ENCODE results near the gene ZSCAN12. TPM values are rescaled to one million over a fixed set of nuclear protein-coding genes. Genes with fewer than 3 reads are reported as not detected.
"Not testable (repeated sequence)": the region's sequence is repeated elsewhere in the genome, so short reads cannot be mapped to it uniquely, and the experiment has no call there.

The ZSCAN12 gene
- polyA plus RNA-seq, 6 donors from 2014 or later, result 2.3 to 6.3 (median 3.8) TPM

GRCh38 chr6:28423546-28423945, 24.0 kb upstream of the ZSCAN12 start:
- Mint-ChIP-seq H3K4me1 (peaks cover 0 to 5% (median 3%) of the 10 kb centered on the region in 3 donors), H3K4me3 (no peak overlapping the region), H3K9me3 (peaks cover 0 to 7% (median 0%) of the 10 kb centered on the region in 7 donors), H3K36me3 (peaks cover 4 to 8% of the 10 kb centered on the region in 2 donors), H3K27me3 (peaks cover 7 to 29% (median 10%) of the 10 kb centered on the region in 3 donors), H3K27ac (no peak overlapping the region)
- DNase-seq (no peak), ATAC-seq (ENCODE audit: low read depth in 2 of 2) (no peak)

- H3K27ac Mint-ChIP-seq, result no peak overlapping the region
- H3K9me3 Mint-ChIP-seq, result peaks cover 0 to 11% (median 0%) of the 10 kb centered on the region in 7 donors
- no peak for ATAC-seq (ENCODE audit: low read depth in 2 of 2)
- DNase-seq, result no peak
- no peak overlapping the region for H3K4me3 Mint-ChIP-seq
- peaks cover 37 to 43% (median 42%) of the 10 kb centered on the region in 3 donors for H3K27me3 Mint-ChIP-seq
- no peaks in the 10 kb centered on the region for H3K36me3 Mint-ChIP-seq
- H3K4me1 Mint-ChIP-seq, result no peaks in the 10 kb centered on the region
Measured at GRCh38 chr6:28413681-28414080, 14.1 kb upstream of the ZSCAN12 start.

DNA sequence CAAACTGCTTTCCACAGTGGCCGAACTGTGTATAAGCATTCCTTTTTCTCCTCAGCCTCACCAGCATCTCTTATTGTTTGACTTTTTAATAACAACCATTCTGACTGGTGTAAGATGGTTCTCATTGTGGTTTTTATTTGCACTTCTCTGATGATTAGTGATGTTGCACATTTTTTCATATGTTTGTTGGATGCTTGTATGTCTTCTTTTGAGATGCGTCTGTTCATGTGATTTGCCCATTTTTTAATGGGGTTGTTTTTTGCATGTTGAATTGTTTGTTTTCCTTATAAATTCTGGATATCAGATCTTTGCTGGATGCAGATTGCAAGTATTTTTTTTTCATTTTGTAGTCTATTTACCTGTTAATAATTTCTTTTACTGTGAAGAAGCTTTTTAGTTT, 11.2 kb upstream of the ZSCAN12 start:
- H3K4me1 Mint-ChIP-seq, result no peaks in the 10 kb centered on the region
- H3K4me3 Mint-ChIP-seq, result no peak overlapping the region
- peaks cover 55 to 67% (median 65%) of the 10 kb centered on the region in 3 donors for H3K27me3 Mint-ChIP-seq
- peaks cover 0 to 11% (median 0%) of the 10 kb centered on the region in 7 donors for H3K9me3 Mint-ChIP-seq
- ATAC-seq (ENCODE audit: low read depth in 2 of 2), result no peak
- no peak overlapping the region for H3K27ac Mint-ChIP-seq
- H3K36me3 Mint-ChIP-seq, result no peaks in the 10 kb centered on the region
- no peak for DNase-seq

DNA sequence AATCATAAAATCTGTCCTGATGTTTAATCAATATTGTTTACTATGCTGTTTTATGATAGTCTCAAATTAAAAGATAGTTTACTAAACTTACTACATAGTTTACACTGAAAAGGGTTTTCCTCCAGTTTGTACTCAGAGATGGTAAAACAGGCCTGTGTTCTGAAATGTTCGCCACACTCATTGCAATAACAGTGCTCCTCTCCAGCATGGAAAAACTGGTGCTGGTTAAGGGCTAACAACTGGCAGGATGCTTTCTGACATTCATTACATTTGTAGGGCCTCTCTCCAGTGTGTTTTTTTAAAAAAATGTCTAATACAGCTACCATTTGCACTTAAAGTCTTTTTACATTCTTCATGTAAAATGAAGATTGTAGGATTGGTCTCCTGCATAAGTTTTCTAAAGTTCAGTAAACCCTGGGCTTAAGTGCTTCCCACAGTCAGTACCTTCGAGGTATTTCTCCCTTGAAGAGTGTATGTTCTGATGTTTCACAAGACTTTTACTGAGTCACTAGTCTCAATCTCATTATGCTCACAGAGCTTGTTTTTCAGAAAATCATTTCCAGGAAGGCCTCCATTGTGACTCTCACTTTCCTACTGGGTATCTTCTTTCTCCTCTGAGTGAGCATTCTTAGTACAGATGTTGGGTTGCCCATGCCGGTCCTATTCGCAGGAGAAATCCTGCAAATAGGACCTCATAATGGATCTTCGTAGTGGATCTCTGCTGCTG, 8.7 kb upstream of the ZSCAN12 start:
- peaks cover 0 to 12% (median 4%) of the 10 kb centered on the region in 7 donors for H3K9me3 Mint-ChIP-seq
- H3K27ac Mint-ChIP-seq, result no peak overlapping the region
- H3K27me3 Mint-ChIP-seq, result peaks cover 62 to 71% (median 64%) of the 10 kb centered on the region in 3 donors
- H3K4me1 Mint-ChIP-seq, result no peaks in the 10 kb centered on the region
- H3K4me3 Mint-ChIP-seq, result no peak overlapping the region
- H3K36me3 Mint-ChIP-seq, result no peaks in the 10 kb centered on the region
- DNase-seq (no peak), ATAC-seq (ENCODE audit: low read depth in 2 of 2) (no peak)

DNA sequence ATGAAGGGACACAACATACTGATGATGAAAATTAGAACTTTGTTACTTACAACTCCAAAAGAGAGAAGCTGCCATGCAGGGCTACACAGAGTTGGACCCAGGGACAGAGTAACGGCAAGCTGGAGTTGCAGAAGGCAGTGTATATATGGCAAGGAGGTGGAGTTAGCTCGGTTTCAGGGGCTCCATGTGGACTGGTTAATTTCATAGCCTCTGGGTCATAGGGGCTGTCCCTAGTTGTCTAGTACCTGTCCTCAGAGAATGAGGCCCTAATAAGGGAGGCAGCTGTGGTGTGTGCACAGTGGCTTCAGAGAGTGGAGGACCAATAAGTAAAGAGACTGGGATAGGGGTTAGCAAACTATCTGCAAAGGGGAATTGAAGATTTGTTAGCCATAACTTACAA, 7.9 kb upstream of the ZSCAN12 start:
- no peak for ATAC-seq (ENCODE audit: low read depth in 2 of 2)

GRCh38 chr6:28403923-28404322, 4.4 kb upstream of the ZSCAN12 start:
- ATAC-seq (ENCODE audit: low read depth in 2 of 2); DNase-seq; H3K4me3 Mint-ChIP-seq: not testable (repeated sequence)
- Mint-ChIP-seq H3K9me3 (peaks cover 0 to 23% (median 5%) of the 10 kb centered on the region in 7 donors), H3K4me1 (peaks cover 4 to 13% (median 10%) of the 10 kb centered on the region in 3 donors), H3K27me3 (peaks cover 55 to 60% (median 60%) of the 10 kb centered on the region in 3 donors), H3K27ac (peak overlapping the region in 1 of 6 donors; percentile 34), H3K36me3 (peaks cover 0 to 10% of the 10 kb centered on the region in 2 donors)

More for the DNA sequence above, 7.9 kb upstream of the ZSCAN12 start:
- no peak for DNase-seq
- Mint-ChIP-seq H3K27me3 (peaks cover 70 to 78% (median 71%) of the 10 kb centered on the region in 3 donors), H3K36me3 (no peaks in the 10 kb centered on the region), H3K9me3 (peaks cover 0 to 11% (median 4%) of the 10 kb centered on the region in 7 donors), H3K4me3 (no peak overlapping the region), H3K4me1 (no peaks in the 10 kb centered on the region), H3K27ac (no peak overlapping the region)

DNA sequence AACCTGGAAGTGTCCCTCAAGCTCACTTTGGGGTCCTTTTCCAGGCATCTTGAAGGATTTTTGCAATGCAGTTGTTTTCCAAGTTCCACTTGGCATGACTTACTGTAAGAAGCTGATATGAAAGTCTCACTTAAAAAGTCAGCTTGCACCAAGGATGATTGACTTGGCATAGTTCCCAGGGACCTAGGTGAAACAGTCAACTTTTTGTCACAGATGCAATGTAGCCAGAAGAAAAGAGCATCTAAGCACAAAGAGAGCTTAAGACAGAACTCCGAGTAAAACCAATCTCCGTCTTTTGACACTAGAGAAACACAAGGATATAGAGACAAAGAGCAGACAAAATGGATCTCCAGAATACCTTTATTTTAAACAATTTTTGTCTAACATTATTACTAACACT, 2.6 kb upstream of the ZSCAN12 start:
- H3K36me3 Mint-ChIP-seq, result peaks cover 4 to 10% of the 10 kb centered on the region in 2 donors
- peaks cover 9 to 30% (median 23%) of the 10 kb centered on the region in 3 donors for H3K4me1 Mint-ChIP-seq
- H3K4me3 Mint-ChIP-seq, result peak overlapping the region in 1 of 8 donors; percentile 8
- ATAC-seq (ENCODE audit: low read depth in 2 of 2) (no peak), DNase-seq (no peak)
- peaks cover 41 to 48% (median 45%) of the 10 kb centered on the region in 3 donors for H3K27me3 Mint-ChIP-seq
- H3K27ac Mint-ChIP-seq, result peak overlapping the region in 1 of 6 donors; percentile 20
- peaks cover 0 to 23% (median 5%) of the 10 kb centered on the region in 7 donors for H3K9me3 Mint-ChIP-seq

DNA sequence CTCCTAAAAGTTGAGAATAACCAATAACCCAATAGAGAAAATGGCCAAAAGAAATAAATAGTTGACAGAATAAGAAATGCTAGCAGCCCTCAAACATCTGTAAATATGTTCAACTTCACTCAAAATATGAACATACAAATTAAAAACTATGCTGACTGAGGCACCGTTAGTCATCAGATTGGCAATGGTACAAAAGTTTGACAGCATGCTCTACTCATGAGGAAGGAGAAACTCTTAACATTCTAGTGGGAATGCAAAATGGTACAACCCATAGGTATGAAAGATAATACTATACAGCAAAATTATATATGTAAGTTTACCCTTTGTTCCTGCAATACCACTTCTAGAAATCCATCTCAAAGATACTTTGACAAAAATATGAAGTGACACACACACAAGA, 1.6 kb upstream of the ZSCAN12 start:
- DNase-seq (no peak), ATAC-seq (ENCODE audit: low read depth in 2 of 2) (no peak)
- Mint-ChIP-seq H3K9me3 (peaks cover 0 to 23% (median 5%) of the 10 kb centered on the region in 7 donors), H3K4me3 (peak overlapping the region in 1 of 8 donors; percentile 96), H3K27me3 (peaks cover 31 to 40% (median 38%) of the 10 kb centered on the region in 3 donors), H3K36me3 (peaks cover 9 to 21% of the 10 kb centered on the region in 2 donors), H3K27ac (no peak overlapping the region), H3K4me1 (peaks cover 18 to 39% (median 33%) of the 10 kb centered on the region in 3 donors)

GRCh38 chr6:28400122-28400451, 540 bp upstream of the ZSCAN12 start:
- ATAC-seq (ENCODE audit: low read depth in 2 of 2), result no peak
- Mint-ChIP-seq H3K9me3 (peaks cover 0 to 23% (median 5%) of the 10 kb centered on the region in 7 donors), H3K4me1 (peaks cover 27 to 50% (median 42%) of the 10 kb centered on the region in 3 donors), H3K27me3 (peaks cover 24 to 34% (median 32%) of the 10 kb centered on the region in 3 donors), H3K27ac (peak overlapping the region; percentile 69 to 97 (median 96)), H3K4me3 (peak overlapping the region; percentile 87 to 98 (median 96)), H3K36me3 (peaks cover 13 to 31% of the 10 kb centered on the region in 2 donors)
- no peak for DNase-seq

DNA sequence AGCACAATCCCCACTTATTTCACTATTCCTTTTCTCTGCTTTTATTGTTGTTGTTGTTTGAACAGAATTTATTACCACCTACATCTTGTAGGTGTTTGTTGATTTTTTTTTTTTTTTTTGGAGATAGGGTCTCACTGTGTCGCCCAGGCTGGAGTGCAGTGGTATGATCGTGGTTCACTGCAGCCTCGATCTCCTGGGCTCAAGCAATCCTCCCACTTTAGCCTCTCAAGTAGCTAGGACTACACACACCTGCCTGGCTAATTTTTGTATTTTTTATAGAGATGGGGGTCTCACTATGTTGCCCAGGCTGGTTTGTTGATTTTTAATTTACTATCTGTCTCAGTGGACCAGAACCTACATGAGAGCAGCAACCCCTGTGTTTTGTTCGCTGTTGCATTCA, 3.6 kb downstream of the ZSCAN12 start:
- Mint-ChIP-seq H3K27ac (peak overlapping the region in 1 of 6 donors; percentile 81), H3K4me3 (no peak overlapping the region)

DNA sequence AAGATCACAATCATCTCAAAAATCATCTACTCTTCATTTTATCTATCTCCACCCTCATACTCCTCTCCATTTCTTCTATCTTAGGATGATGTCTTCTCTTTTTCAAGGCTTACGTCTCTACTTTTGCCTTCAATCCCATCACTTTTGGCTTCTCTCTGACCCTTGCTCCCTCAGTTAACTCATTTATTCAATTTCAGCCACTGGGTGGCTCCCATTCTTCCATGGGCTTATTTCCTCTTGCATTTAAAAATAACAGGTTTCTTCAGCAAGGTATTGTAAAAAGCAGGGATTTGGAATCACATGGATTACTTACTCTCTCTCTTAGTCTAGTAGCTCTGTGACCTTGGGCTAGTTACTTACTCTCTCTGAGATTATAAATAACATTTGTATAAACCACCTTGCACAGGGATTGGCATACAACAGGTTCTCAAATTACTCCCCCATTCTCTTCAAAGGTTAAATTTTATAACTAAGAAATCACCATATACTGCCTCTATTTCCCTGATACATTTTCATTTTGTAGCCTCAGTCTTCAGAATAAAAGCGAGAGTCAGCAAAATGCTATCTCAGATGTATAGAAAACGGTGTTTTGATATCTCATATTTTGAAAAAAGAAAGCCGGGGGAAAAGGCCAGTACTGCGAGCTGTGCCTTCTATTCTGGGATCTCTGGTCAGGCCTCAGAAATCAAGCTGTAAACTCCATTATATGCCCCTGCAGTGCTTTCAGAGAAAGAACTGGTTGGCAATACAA, 5.5 kb downstream of the ZSCAN12 start:
- DNase-seq (no peak), ATAC-seq (ENCODE audit: low read depth in 2 of 2) (no peak)
- peaks cover 50 to 70% of the 10 kb centered on the region in 2 donors for H3K36me3 Mint-ChIP-seq
- H3K27ac Mint-ChIP-seq, result no peak overlapping the region
- no peaks in the 10 kb centered on the region for H3K27me3 Mint-ChIP-seq
- H3K4me1 Mint-ChIP-seq, result peaks cover 37 to 48% (median 47%) of the 10 kb centered on the region in 3 donors
- no peak overlapping the region for H3K4me3 Mint-ChIP-seq
- H3K9me3 Mint-ChIP-seq, result no peaks in the 10 kb centered on the region

More for the DNA sequence above, 3.6 kb downstream of the ZSCAN12 start:
- no peak for ATAC-seq (ENCODE audit: low read depth in 2 of 2)
- H3K27me3 Mint-ChIP-seq, result no peaks in the 10 kb centered on the region
- peaks cover 41 to 59% (median 57%) of the 10 kb centered on the region in 3 donors for H3K4me1 Mint-ChIP-seq
- no peak for DNase-seq
- H3K9me3 Mint-ChIP-seq, result peaks cover 0 to 10% (median 0%) of the 10 kb centered on the region in 7 donors
- peaks cover 39 to 57% of the 10 kb centered on the region in 2 donors for H3K36me3 Mint-ChIP-seq

DNA sequence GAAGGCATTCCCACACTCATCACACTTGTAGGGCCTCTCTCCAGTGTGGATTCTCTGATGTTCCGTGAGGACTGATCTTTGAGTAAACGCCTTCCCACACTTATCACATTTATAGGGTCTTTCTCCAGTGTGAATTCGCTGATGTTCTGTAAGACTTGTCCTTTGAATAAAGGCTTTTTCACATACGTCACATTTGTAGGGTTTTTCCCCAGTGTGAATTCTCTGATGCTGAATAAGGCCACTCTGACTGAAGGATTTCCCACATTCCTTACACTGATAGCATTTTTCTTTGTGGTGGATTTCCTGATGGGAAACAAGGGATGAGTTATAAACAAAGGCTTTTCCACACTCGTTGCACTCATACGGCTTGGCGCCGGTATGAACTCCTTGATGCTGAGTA, 8.9 kb downstream of the ZSCAN12 start:
- no peak for ATAC-seq (ENCODE audit: low read depth in 2 of 2)
- Mint-ChIP-seq H3K4me1 (peaks cover 15 to 29% (median 27%) of the 10 kb centered on the region in 3 donors), H3K27me3 (no peaks in the 10 kb centered on the region), H3K4me3 (no peak overlapping the region), H3K27ac (no peak overlapping the region), H3K9me3 (no peaks in the 10 kb centered on the region), H3K36me3 (peaks cover 46 to 71% of the 10 kb centered on the region in 2 donors)
- DNase-seq, result no peak

GRCh38 chr6:28384143-28384533, 15.4 kb downstream of the ZSCAN12 start:
- H3K36me3 Mint-ChIP-seq, result peaks cover 18 to 31% of the 10 kb centered on the region in 2 donors
- ATAC-seq (ENCODE audit: low read depth in 2 of 2) (no peak), DNase-seq (no peak)
- H3K27ac Mint-ChIP-seq, result peak overlapping the region in 2 of 6 donors; percentile 62 to 96
- H3K9me3 Mint-ChIP-seq, result no peaks in the 10 kb centered on the region
- H3K4me1 Mint-ChIP-seq, result peaks cover 20 to 31% (median 24%) of the 10 kb centered on the region in 3 donors
- no peaks in the 10 kb centered on the region for H3K27me3 Mint-ChIP-seq
- peak overlapping the region in 1 of 8 donors; percentile 84 for H3K4me3 Mint-ChIP-seq
